Left lung (tissue), 10 donors: ENCODE data around the gene RNF38. TPM values are rescaled to one million over a fixed set of nuclear protein-coding genes. Genes with fewer than 3 reads are reported as not detected.

ENCODE experiments used
- ATAC-seq: fragments of 200-7000 bp; cut with Tn5 transposase; one replicate; pipeline ENCODE4 v1.9.1; 2020; ENCODE audit warnings: moderate library complexity
- DNase-seq, 4 donors: peaks; one replicate each; pipeline ENCODE4 v3.0.0-alpha.2; 2013 to 2020
- H3K27ac ChIP-seq, 2 donors: fragments of 200-600 bp; sonication (generic) in 1 of 2; one replicate each; pipeline versions ENCODE4 v1.5.0 to v1.8.0; 2020 to 2021
- H3K27me3 ChIP-seq, 2 donors: fragments of 200-600 bp; sonication (generic) in 1 of 2; one replicate each; pipeline versions ENCODE4 v1.5.0 to v1.8.0; 2020 to 2021
- H3K36me3 ChIP-seq, 2 donors: fragments of 200-600 bp; sonication (generic) in 1 of 2; one replicate each; pipeline versions ENCODE4 v1.5.0 to v1.8.0; 2020 to 2021
- H3K4me1 ChIP-seq, 2 donors: fragments of 200-600 bp; one replicate each; pipeline ENCODE4 v1.8.0; 2021
- H3K4me3 ChIP-seq, 2 donors: fragments of 200-600 bp; sonication (generic) in 1 of 2; one replicate each; pipeline versions ENCODE4 v1.5.0 to v1.8.0; 2020 to 2021; ENCODE audit warnings: mild to moderate bottlenecking in 1 of 2
- H3K9me3 ChIP-seq, 2 donors: fragments of 200-600 bp; sonication (generic) in 1 of 2; one replicate each; pipeline versions ENCODE4 v1.5.0 to v1.8.0; 2020 to 2021
- CTCF ChIP-seq, 2 donors: fragments of 200-600 bp; sonication (generic) in 1 of 2; IDR thresholded peaks; one replicate each; pipeline versions ENCODE4 v1.5.0 to v1.8.0; 2021; ENCODE audit warnings: antibody characterized with exemption in 2 of 2
- intact Hi-C, 2 donors: fragments of 100-400 bp; cut with DNase I; formaldehyde crosslinking; loops; one replicate each; pipeline versions ENCODE4 v1.11.2 to v1.14.2; 2022
- polyA plus RNA-seq, 6 donors: library from polyadenylated mRNA; unstranded; fragments of 120-200 nt; gene quantifications; one replicate each; pipeline ENCODE4 v1.2.1, GENCODE V29; 2013; ENCODE audit not compliant: insufficient read length in 6 of 6
- total RNA-seq, 2 donors: library from RNA; stranded (reverse); fragmentation: NEBNext Ultra II Directional; extraction: Animal tissue kit (Norgen Biotek cat#: 25700); gene quantifications; one replicate each; pipeline ENCODE4 v1.2.1, GENCODE V29; 2021
- donor health status: DM: no; HTN: yes; CAD: no.
- donor health status: DM: no; HTN: no; CAD: no.

RNF38 gene
- total and polyA plus RNA-seq, 8 donors: 35.5 to 47.2 (median 41.0) TPM

GRCh38 chr9:36382484-36382883 lies 17.6 kb downstream of the RNF38 start:
- no peaks in the 10 kb centered on the region for H3K9me3 ChIP-seq
- peak; percentile 85 for ATAC-seq
- H3K4me3 ChIP-seq: no peak overlapping the region
- H3K36me3 ChIP-seq: no peaks in the 10 kb centered on the region
- intact Hi-C loops: no loop called here
- H3K27ac ChIP-seq: peak overlapping the region in 1 of 2 donors; percentile 34
- peaks cover 14 to 73% of the 10 kb centered on the region in 2 donors for H3K4me1 ChIP-seq
- H3K27me3 ChIP-seq: no peaks in the 10 kb centered on the region
- TF ChIP-seq CTCF (IDR thresholded peaks at IDR 0.05): no peak
- no peak for DNase-seq

- Histone ChIP-seq H3K36me3 (peaks cover 0 to 58% of the 10 kb centered on the region in 2 donors), H3K4me3 (no peak overlapping the region), H3K27ac (no peak overlapping the region), H3K27me3 (no peaks in the 10 kb centered on the region), H3K9me3 (no peaks in the 10 kb centered on the region), H3K4me1 (no peaks in the 10 kb centered on the region)
- intact Hi-C loops: no loop called here
- TF ChIP-seq CTCF (IDR thresholded peaks at IDR 0.05): no peak
- DNase-seq: no peak
- no peak for ATAC-seq
These were observed 35.5 kb downstream of the RNF38 start for GRCh38 chr9:36364577-36364976.

- Histone ChIP-seq H3K9me3 (no peaks in the 10 kb centered on the region), H3K27ac (no peak overlapping the region), H3K4me1 (no peaks in the 10 kb centered on the region), H3K36me3 (peaks cover 0 to 47% of the 10 kb centered on the region in 2 donors), H3K4me3 (no peak overlapping the region), H3K27me3 (no peaks in the 10 kb centered on the region)
- TF ChIP-seq CTCF (IDR thresholded peaks at IDR 0.05): no peak
- intact Hi-C loops: no loop called here
- DNase-seq: no peak
- ATAC-seq: no peak
These were observed 36.6 kb downstream of the RNF38 start for GRCh38 chr9:36363448-36363847.

- Histone ChIP-seq H3K4me1 (no peaks in the 10 kb centered on the region), H3K4me3 (no peak overlapping the region), H3K9me3 (no peaks in the 10 kb centered on the region), H3K36me3 (peaks cover 0 to 39% of the 10 kb centered on the region in 2 donors), H3K27ac (no peak overlapping the region), H3K27me3 (no peaks in the 10 kb centered on the region)
- DNase-seq: no peak
- ATAC-seq: no peak
- intact Hi-C loops: no loop called here
- no peak for TF ChIP-seq CTCF (IDR thresholded peaks at IDR 0.05)
These were observed 41.6 kb downstream of the RNF38 start for GRCh38 chr9:36358486-36358885.

- no peak for ATAC-seq
- peaks cover 3 to 45% of the 10 kb centered on the region in 2 donors for H3K36me3 ChIP-seq
- no peak overlapping the region for H3K4me3 ChIP-seq
- no peak for TF ChIP-seq CTCF (IDR thresholded peaks at IDR 0.05)
- intact Hi-C loops: no loop called here
- no peak for DNase-seq
- peak overlapping the region in 1 of 2 donors; percentile 35 for H3K27ac ChIP-seq
- no peaks in the 10 kb centered on the region for H3K4me1 ChIP-seq
- no peaks in the 10 kb centered on the region for H3K27me3 ChIP-seq
- H3K9me3 ChIP-seq: no peaks in the 10 kb centered on the region
These were observed 42.4 kb downstream of the RNF38 start for GRCh38 chr9:36357639-36358038.
